A549 (cell line): ENCODE results near the gene SNRNP25.

ENCODE experiments used
- ESRRA ChIP-seq: fragments of 150-350 bp; IDR thresholded peaks from 2 replicates; pipeline ENCODE4 v1.6.1; 2014; ENCODE audit warnings: mild to moderate bottlenecking, low read length, borderline replicate concordance
- MYC ChIP-seq: IDR thresholded peaks from 2 replicates; pipeline ENCODE4 v1.6.1; 2012; ENCODE audit warnings: mild to moderate bottlenecking, inconsistent platforms, low read length, improper control_type of control experiment, borderline replicate concordance
- POLR2A ChIP-seq: IDR thresholded peaks from 2 replicates; pipeline ENCODE4 v1.6.1; 2012; ENCODE audit warnings: mild to moderate bottlenecking, low read length
- RCOR1 ChIP-seq: fragments of 150-350 bp; IDR thresholded peaks from 2 replicates; pipeline ENCODE4 v1.6.1; 2014; ENCODE audit warnings: antibody characterized with exemption, low read length, low read depth

DNA sequence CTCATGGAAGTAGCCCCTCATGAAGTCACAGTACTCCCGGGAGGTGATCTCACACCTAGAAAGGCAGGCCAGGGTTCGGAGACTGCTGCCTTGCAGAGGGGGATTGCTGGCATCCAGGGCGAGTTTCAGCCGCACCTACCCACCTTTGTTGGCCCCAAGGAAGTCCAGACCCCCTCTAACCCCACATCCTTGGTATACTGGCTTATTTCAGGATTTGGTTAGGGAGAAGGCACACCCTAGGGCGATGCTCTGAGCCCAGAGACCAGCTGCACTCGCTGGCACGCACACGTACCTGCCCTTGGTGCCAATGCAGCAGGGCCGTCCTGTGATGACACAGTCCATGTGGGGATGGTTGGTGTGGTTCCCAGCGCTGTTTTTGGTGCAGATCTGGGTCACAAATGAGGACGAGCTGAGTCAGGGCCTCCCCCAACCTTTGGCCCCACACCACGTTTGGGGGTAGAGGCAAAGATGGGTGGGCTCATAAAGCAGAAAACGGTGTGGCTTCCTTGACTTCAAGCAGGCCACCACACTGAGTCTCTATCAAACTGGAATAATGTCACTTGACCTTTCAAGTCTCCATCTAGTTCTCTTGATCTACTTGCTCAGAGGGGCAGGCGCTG, 5.9 kb downstream of the SNRNP25 start:
- TF ChIP-seq MYC: no peak
- no peak for TF ChIP-seq ESRRA
- TF ChIP-seq POLR2A: no peak
- no peak for TF ChIP-seq RCOR1
